IPS DF 6.9 (cell line): ENCODE data around the gene DNAJC28.
A peak's percentile ranks its signal among the peaks of the same experiment; 100 is the strongest.

Source experiments
- DNase-seq: peaks from one replicate; pipeline ENCODE4 v3.0.0-alpha.2; 2013; ENCODE audit warnings: low read depth, low spot score
- H3K27ac ChIP-seq: one replicate; pipeline ENCODE4 v1.5.1; 2013; ENCODE audit warnings: low read length, control low read depth
- H3K27me3 ChIP-seq: 2 replicates; pipeline ENCODE4 v1.6.1; 2013; ENCODE audit warnings: mild to moderate bottlenecking, low read length; ENCODE audit not compliant: control insufficient read depth, insufficient read depth
- H3K36me3 ChIP-seq: 2 replicates; pipeline ENCODE4 v1.6.1; 2013; ENCODE audit warnings: low read length; ENCODE audit not compliant: control insufficient read depth, insufficient read depth
- H3K4me1 ChIP-seq: 2 replicates; pipeline ENCODE4 v1.6.1; 2013; ENCODE audit warnings: low read length; ENCODE audit not compliant: control insufficient read depth, insufficient read depth
- H3K4me3 ChIP-seq: 2 replicates; pipeline ENCODE4 v1.5.1; 2013; ENCODE audit warnings: mild to moderate bottlenecking, low read length
- H3K9me3 ChIP-seq: 2 replicates; pipeline ENCODE4 v1.6.1; 2013; ENCODE audit warnings: low read length, inconsistent platforms; ENCODE audit not compliant: control insufficient read depth, insufficient read depth
- WGBS: extraction: QIAGEN DNeasy Blood & Tissue Kit; methylation state at CpG from one replicate; pipeline ENCODE4 v1.1.7; 2013; ENCODE audit warnings: mixed read lengths, missing lambda C conversion rate; ENCODE audit not compliant: insufficient read length, insufficient coverage; 5-methylcytosine and 5-hydroxymethylcytosine counted together

The DNAJC28 gene

GRCh38 chr21:33491373-33492102 is at the start of gene DNAJC28:
DNAJC28 (minus strand) TSS chr21:33491716; CDS start chr21:33489393, 2,323 bp downstream.
- Histone ChIP-seq H3K4me1 (no peaks in the 10 kb centered on the region), H3K27me3 (no peaks in the 10 kb centered on the region; the same call in 1 of the 2 replicates), H3K9me3 (no peaks in the 10 kb centered on the region), H3K4me3 (peak within 1 kb of the TSS; percentile 88; the same call in 1 of the 2 replicates), H3K36me3 (no peaks in the 10 kb centered on the region), H3K27ac (no peak within 1 kb of the TSS)
- no CpG with 5 or more reads among the region's 52 CpGs for WGBS
- peak; percentile 88 for DNase-seq

- Histone ChIP-seq H3K27me3 (no peaks in the 10 kb centered on the region), H3K9me3 (no peaks in the 10 kb centered on the region), H3K4me1 (no peaks in the 10 kb centered on the region), H3K27ac (no peak overlapping the region), H3K4me3 (peak overlapping the region; percentile 65), H3K36me3 (peaks cover 9% of the 10 kb centered on the region; the same call in 1 of the 2 replicates)
- WGBS: no CpG with 5 or more reads among the region's 19 CpGs
- DNase-seq: no peak
Measured at GRCh38 chr21:33541105-33541711, 49.7 kb upstream of the DNAJC28 start.

- Histone ChIP-seq H3K36me3 (peaks cover 12% of the 10 kb centered on the region; the same call in 1 of the 2 replicates), H3K4me3 (no peak overlapping the region), H3K27me3 (no peaks in the 10 kb centered on the region), H3K27ac (no peak overlapping the region), H3K9me3 (no peaks in the 10 kb centered on the region), H3K4me1 (no peaks in the 10 kb centered on the region)
- no CpG with 5 or more reads among the region's 3 CpGs for WGBS
- no peak for DNase-seq
Measured at GRCh38 chr21:33540711-33541104, 49.2 kb upstream of the DNAJC28 start.

- Histone ChIP-seq H3K27me3 (no peaks in the 10 kb centered on the region), H3K4me3 (no peak overlapping the region), H3K36me3 (peaks cover 13% of the 10 kb centered on the region; the same call in 1 of the 2 replicates), H3K27ac (no peak overlapping the region), H3K9me3 (no peaks in the 10 kb centered on the region), H3K4me1 (no peaks in the 10 kb centered on the region)
- WGBS: no CpG with 5 or more reads among the region's 4 CpGs
- no peak for DNase-seq
Measured at GRCh38 chr21:33539616-33540015, 48.1 kb upstream of the DNAJC28 start.

- H3K36me3 ChIP-seq: peaks cover 19% of the 10 kb centered on the region
- H3K4me1 ChIP-seq: no peaks in the 10 kb centered on the region
- no peaks in the 10 kb centered on the region for H3K27me3 ChIP-seq
- WGBS: no CpG with 5 or more reads among the region's 2 CpGs
- H3K27ac ChIP-seq: no peak overlapping the region
- DNase-seq: no peak
- peaks cover 2% of the 10 kb centered on the region; the same call in 1 of the 2 replicates for H3K9me3 ChIP-seq
- H3K4me3 ChIP-seq: no peak overlapping the region
Measured at GRCh38 chr21:33537212-33537611, 45.7 kb upstream of the DNAJC28 start.

GRCh38 chr21:33531007-33531406 is 39.5 kb upstream of the DNAJC28 start:
- Histone ChIP-seq H3K36me3 (peaks cover 14% of the 10 kb centered on the region), H3K9me3 (peaks cover 2% of the 10 kb centered on the region; the same call in 1 of the 2 replicates), H3K27ac (no peak overlapping the region), H3K4me3 (no peak overlapping the region), H3K4me1 (no peaks in the 10 kb centered on the region), H3K27me3 (no peaks in the 10 kb centered on the region)
- no peak for DNase-seq
- WGBS: no CpG with 5 or more reads among the region's 3 CpGs

- Histone ChIP-seq H3K9me3 (no peaks in the 10 kb centered on the region), H3K4me1 (no peaks in the 10 kb centered on the region), H3K27ac (no peak overlapping the region), H3K27me3 (no peaks in the 10 kb centered on the region), H3K4me3 (no peak overlapping the region), H3K36me3 (peaks cover 10% of the 10 kb centered on the region; the same call in 1 of the 2 replicates)
- no peak for DNase-seq
- no CpG with 5 or more reads among the region's 1 CpG for WGBS
Measured at GRCh38 chr21:33522953-33523349, 31.4 kb upstream of the DNAJC28 start.

- no peak for DNase-seq
- Histone ChIP-seq H3K9me3 (no peaks in the 10 kb centered on the region), H3K4me1 (no peaks in the 10 kb centered on the region), H3K27ac (no peak overlapping the region), H3K27me3 (no peaks in the 10 kb centered on the region), H3K4me3 (no peak overlapping the region), H3K36me3 (peaks cover 10% of the 10 kb centered on the region; the same call in 1 of the 2 replicates)
- WGBS: no CpG with 5 or more reads among the region's 5 CpGs
Measured at GRCh38 chr21:33522297-33522952, 30.9 kb upstream of the DNAJC28 start.

GRCh38 chr21:33518899-33519298 is 27.4 kb upstream of the DNAJC28 start:
- DNase-seq: no peak
- no CpG with 5 or more reads among the region's 4 CpGs for WGBS
- Histone ChIP-seq H3K36me3 (peaks cover 29% of the 10 kb centered on the region; the same call in 1 of the 2 replicates), H3K27ac (no peak overlapping the region), H3K4me3 (no peak overlapping the region), H3K27me3 (no peaks in the 10 kb centered on the region), H3K9me3 (no peaks in the 10 kb centered on the region), H3K4me1 (no peaks in the 10 kb centered on the region)

- H3K4me1 ChIP-seq: no peaks in the 10 kb centered on the region
- H3K9me3 ChIP-seq: no peaks in the 10 kb centered on the region
- WGBS: no CpG with 5 or more reads among the region's 2 CpGs
- peaks cover 40% of the 10 kb centered on the region for H3K36me3 ChIP-seq
- no peak for DNase-seq
- no peak overlapping the region for H3K4me3 ChIP-seq
- H3K27me3 ChIP-seq: no peaks in the 10 kb centered on the region
- H3K27ac ChIP-seq: no peak overlapping the region
Measured at GRCh38 chr21:33514229-33514628, 22.7 kb upstream of the DNAJC28 start.
